ENCODE results near the gene MATCAP1.

MATCAP1 gene

GRCh38 chr16:67207249-67208091 is 23.7 kb upstream of the MATCAP1 start:
- DNase-seq, result no peak

- DNase-seq, result no peak
Observed at GRCh38 chr16:67206838-67207248, 23.1 kb upstream of the MATCAP1 start.

- no peak for DNase-seq
Observed at GRCh38 chr16:67206129-67206837, 22.5 kb upstream of the MATCAP1 start.

GRCh38 chr16:67204076-67204475 is 20.3 kb upstream of the MATCAP1 start:
- DNase-seq, result no peak

- no peak for DNase-seq
Observed at GRCh38 chr16:67202956-67203493, 19.3 kb upstream of the MATCAP1 start.

GRCh38 chr16:67202426-67202825 is 18.7 kb upstream of the MATCAP1 start:
- DNase-seq, result no peak

GRCh38 chr16:67201411-67202345 is 17.9 kb upstream of the MATCAP1 start:
- DNase-seq, result no peak

GRCh38 chr16:67200491-67200890 is 16.7 kb upstream of the MATCAP1 start:
- DNase-seq, result no peak

GRCh38 chr16:67199808-67200198 is 16.0 kb upstream of the MATCAP1 start:
- DNase-seq, result no peak

- no peak for DNase-seq
Observed at GRCh38 chr16:67199011-67199807, 15.4 kb upstream of the MATCAP1 start, which contains the start of gene ELMO3. Gene ELMO3 (plus strand): TSS chr16:67199131. CDS start chr16:67199327, 196 bp downstream.

GRCh38 chr16:67198238-67198734 is 14.5 kb upstream of the MATCAP1 start:
- peak; percentile 26 for DNase-seq

- DNase-seq, result no peak
Observed at GRCh38 chr16:67197704-67198103, 13.9 kb upstream of the MATCAP1 start.

GRCh38 chr16:67196881-67197280 is 13.1 kb upstream of the MATCAP1 start:
- no peak for DNase-seq

- no peak for DNase-seq
Observed at GRCh38 chr16:67195676-67196075, 11.9 kb upstream of the MATCAP1 start.

GRCh38 chr16:67194260-67194659 is 10.5 kb upstream of the MATCAP1 start:
- no peak for DNase-seq

GRCh38 chr16:67193536-67193935 is 9.8 kb upstream of the MATCAP1 start:
- no peak for DNase-seq

- no peak for DNase-seq
Observed at GRCh38 chr16:67192781-67193361, 9.1 kb upstream of the MATCAP1 start.

GRCh38 chr16:67191995-67192681 is 8.4 kb upstream of the MATCAP1 start, which contains the start of gene E2F4:
Gene E2F4 (plus strand): TSS chr16:67192155. CDS start chr16:67192228, 73 bp downstream.
- peak; percentile 90 for DNase-seq

- no peak for DNase-seq
Observed at GRCh38 chr16:67191411-67191994, 7.7 kb upstream of the MATCAP1 start.
